NCI-H1105 (cell line): ENCODE results near the gene RBMS2.
"Not testable (repeated sequence)": the region's sequence is repeated elsewhere in the genome, so short reads cannot be mapped to it uniquely, and the experiment has no call there.

Experiments
- DNase-seq: peaks from one replicate; lab custom pipeline; 2025; lab: John Stamatoyannopoulos, UW

The RBMS2 gene

GRCh38 chr12:56521590-56522371 lies at the start of gene RBMS2:
Gene RBMS2 (plus strand): TSS chr12:56521820. CDS start chr12:56522024, 204 bp downstream.
- peak; percentile 48 for DNase-seq

DNA sequence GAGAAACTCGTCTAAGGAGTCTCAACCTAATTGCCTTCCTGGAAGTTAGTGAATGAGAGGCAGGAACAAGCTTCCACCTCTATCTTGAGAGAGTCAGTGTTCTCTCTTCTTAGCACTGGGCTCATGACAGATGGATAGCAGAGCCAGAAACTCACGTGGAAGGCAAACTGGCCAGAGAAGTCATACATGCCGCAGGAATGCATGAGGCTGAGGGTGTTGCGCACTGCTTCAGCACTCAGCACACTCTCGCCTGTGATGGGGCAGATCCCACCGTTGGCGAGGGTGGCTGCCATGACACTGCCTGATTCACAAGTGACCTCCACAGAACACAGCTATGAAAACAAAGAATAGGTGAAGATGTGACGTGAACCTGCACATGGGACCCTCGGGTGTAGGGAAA lies 47.2 kb upstream of the RBMS2 start:
- DNase-seq: no peak

- no peak for DNase-seq
These were observed 45.5 kb upstream of the RBMS2 start for GRCh38 chr12:56476143-56476542.

GRCh38 chr12:56476972-56477432 lies 44.6 kb upstream of the RBMS2 start:
- no peak for DNase-seq

- DNase-seq: no peak
These were observed 43.9 kb upstream of the RBMS2 start for GRCh38 chr12:56477521-56478225.

GRCh38 chr12:56479625-56480024 lies 42.0 kb upstream of the RBMS2 start:
- no peak for DNase-seq

DNA sequence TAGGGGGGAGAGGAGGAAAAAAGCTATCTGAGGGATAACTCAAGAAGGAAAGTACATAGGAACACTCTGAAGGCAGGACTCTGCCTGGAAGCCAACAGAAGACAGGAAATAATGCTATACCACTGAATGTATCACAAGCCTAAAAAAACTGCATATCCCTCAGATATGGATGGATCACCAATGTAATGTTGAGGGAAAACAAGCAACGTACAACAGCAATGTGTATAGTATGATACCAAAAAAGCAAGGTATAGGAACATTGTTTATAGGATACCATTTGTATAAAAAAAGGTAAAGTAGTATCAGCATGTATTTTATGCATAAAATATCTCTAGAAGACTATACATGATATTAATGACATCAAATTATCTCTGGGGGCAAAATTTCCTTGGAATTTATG lies 37.1 kb upstream of the RBMS2 start:
- no peak for DNase-seq

DNA sequence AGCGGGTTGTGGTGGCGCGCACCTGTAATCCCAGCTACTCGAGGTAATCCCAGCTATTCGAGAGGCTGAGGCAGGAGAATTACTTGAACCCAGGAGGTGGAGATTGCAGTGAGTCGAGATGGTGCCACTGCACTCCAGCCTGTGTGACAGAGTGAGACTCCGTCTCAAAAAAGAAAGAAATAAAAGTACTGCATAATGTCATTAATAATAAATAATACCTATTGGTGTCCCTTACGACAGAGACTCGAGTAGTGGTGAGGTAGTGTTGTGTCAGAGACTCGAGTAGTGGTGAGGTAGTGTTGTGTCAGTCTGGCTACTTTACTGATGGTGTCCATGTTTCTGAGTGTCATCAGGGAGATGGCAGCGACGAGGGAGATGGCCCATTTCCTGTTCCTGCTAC lies 34.9 kb upstream of the RBMS2 start:
- no peak for DNase-seq

DNA sequence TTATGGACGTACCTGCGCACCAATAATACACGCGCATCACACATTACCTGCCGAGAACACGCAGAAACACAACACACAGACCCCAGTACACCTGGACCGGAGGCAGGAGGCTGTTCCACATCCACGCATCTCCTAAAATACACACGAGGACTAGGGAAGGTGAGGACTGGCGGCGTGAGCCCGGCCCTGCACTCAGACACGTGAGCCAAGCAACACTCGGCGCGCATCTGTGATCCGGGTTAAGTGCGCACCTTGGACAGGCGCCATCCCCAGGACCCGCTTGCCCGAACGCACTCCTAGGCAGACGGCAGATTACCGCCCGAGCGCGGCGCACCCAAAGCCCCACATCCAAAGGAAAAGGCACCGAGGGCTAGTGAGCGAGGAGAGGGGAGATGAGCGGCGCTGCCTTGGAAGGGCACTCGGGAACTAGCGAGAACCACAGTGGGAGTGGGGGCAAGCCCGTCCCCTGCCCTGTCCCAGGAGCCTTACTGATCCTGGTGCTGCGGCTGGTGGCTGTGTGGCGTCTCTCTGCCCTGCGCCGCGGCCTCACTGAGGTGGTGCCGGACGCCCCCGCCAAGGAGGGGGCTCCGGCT lies 34.1 kb upstream of the RBMS2 start:
- peak; percentile 29 for DNase-seq

- peak; percentile 48 for DNase-seq
These were observed 33.3 kb upstream of the RBMS2 start, which contains the start of gene GLS2 for GRCh38 chr12:56488041-56488955. Gene GLS2 (minus strand): TSS chr12:56488161. CDS start chr12:56488118, 43 bp downstream.

DNA sequence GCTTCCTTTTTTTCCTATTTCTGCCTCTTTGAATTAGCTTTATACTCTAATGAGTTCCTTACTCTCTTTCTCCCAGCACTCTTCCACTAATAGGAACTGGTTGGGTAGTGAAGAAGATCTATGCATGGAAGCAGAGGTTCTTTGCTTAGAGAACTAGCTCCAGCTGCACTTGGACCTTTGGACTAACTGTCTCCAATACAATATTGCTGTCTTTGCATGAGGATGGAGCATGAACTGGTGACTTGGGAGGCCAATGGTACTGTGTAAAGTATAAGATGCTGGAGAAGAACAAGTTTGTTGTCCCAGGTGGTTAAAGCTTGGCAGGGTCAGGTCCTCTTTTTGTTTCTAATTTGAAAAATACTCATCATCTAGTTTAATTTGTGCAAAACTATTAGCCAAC lies 31.3 kb upstream of the RBMS2 start:
- DNase-seq: no peak

- DNase-seq: not testable (repeated sequence)
These were observed 28.1 kb upstream of the RBMS2 start for GRCh38 chr12:56493409-56494105.

DNA sequence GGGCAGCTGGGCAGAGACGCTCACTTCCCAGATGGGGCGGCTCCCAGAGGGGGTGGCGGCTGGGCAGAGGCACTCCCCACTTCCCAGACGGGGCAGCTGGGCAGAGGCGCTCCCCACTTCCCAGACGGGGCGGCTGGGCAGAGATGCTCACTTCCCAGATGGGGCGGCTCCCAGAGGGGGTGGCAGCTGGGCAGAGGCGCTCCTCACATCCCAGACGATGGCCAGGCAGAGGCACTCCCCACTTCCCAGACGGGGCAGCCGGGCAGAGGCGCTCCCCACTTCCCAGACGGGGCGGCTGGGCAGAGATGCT lies 27.6 kb upstream of the RBMS2 start:
- DNase-seq: not testable (repeated sequence)

DNA sequence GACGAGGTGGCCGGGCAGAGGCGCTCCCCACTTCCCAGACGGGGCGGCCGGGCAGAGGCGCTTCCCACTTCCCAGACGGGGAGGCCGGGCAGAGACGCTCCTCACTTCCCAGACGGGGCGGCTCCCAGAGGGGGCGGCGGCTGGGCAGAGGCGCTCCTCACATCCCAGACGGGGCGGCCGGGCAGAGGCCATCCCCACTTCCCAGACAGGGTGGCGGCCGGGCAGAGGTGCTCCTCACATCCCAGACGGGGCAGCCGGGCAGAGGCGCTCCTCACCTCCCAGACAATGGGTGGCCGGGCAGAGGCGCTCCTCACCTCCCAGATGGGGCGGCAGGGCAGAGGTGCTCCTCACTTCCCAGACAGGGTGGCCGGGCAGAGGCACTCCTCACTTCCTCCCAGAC lies 27.1 kb upstream of the RBMS2 start:
- DNase-seq: not testable (repeated sequence)

GRCh38 chr12:56496704-56497103 lies 24.9 kb upstream of the RBMS2 start:
- not testable (repeated sequence) for DNase-seq

GRCh38 chr12:56498126-56498902 lies 23.3 kb upstream of the RBMS2 start:
- peak; percentile 37 for DNase-seq

DNA sequence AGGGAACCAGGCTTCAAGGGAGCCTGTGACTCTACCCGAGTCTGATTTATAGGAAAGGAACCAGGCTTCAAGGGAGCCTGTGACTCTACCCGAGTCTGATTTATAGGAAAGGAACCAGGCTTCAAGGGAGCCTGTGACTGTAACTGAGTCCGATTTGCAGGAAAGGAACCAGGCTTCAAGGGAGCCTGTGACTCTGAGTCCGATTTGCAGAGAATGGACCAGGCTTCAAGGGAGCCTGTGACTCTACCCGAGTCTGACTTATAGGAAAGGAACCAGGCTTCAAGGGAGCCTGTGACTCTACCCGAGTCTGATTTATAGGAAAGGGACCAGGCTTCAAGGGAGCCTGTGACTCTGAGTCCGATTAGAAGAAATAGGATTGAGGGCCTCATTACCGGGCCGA lies 22.2 kb upstream of the RBMS2 start:
- DNase-seq: not testable (repeated sequence)

GRCh38 chr12:56499879-56500278 lies 21.7 kb upstream of the RBMS2 start:
- DNase-seq: not testable (repeated sequence)

GRCh38 chr12:56510786-56511185 lies 10.8 kb upstream of the RBMS2 start:
- DNase-seq: no peak

- not testable (repeated sequence) for DNase-seq
These were observed 7.7 kb upstream of the RBMS2 start for GRCh38 chr12:56514014-56514318.

- DNase-seq: no peak
These were observed 3.8 kb upstream of the RBMS2 start for GRCh38 chr12:56517854-56518253.
